IPS-20b (cell line): ENCODE measurements around the gene COX4I2.
"Not testable (repeated sequence)": the region's sequence is repeated elsewhere in the genome, so short reads cannot be mapped to it uniquely, and the experiment has no call there.

ENCODE experiments used
- H3K27ac ChIP-seq: one replicate; pipeline ENCODE4 v1.5.1; 2013; ENCODE audit warnings: low read length
- H3K27me3 ChIP-seq: 2 replicates; pipeline ENCODE4 v1.6.1; 2013; ENCODE audit warnings: mild to moderate bottlenecking, low read length, inconsistent platforms; ENCODE audit not compliant: insufficient read depth
- H3K36me3 ChIP-seq: 2 replicates; pipeline ENCODE4 v1.6.1; 2013; ENCODE audit warnings: low read depth, mild to moderate bottlenecking, inconsistent platforms, low read length, moderate library complexity; ENCODE audit not compliant: insufficient read depth
- H3K4me1 ChIP-seq: 2 replicates; pipeline ENCODE4 v1.6.1; 2013; ENCODE audit warnings: mild to moderate bottlenecking, control low read depth, inconsistent platforms, low read length, moderate library complexity; ENCODE audit not compliant: insufficient read depth
- H3K4me3 ChIP-seq: 2 replicates; pipeline ENCODE4 v1.5.1; 2013; ENCODE audit warnings: mild to moderate bottlenecking, low read length, inconsistent platforms
- H3K9ac ChIP-seq: 2 replicates; pipeline ENCODE4 v1.6.1; 2013; ENCODE audit warnings: low read depth, mild to moderate bottlenecking, inconsistent platforms, low read length, moderate library complexity
- H3K9me3 ChIP-seq: 2 replicates; pipeline ENCODE4 v1.6.1; 2013; ENCODE audit warnings: mild to moderate bottlenecking, low read depth, low read length, inconsistent platforms; ENCODE audit not compliant: insufficient read depth

The COX4I2 gene

DNA sequence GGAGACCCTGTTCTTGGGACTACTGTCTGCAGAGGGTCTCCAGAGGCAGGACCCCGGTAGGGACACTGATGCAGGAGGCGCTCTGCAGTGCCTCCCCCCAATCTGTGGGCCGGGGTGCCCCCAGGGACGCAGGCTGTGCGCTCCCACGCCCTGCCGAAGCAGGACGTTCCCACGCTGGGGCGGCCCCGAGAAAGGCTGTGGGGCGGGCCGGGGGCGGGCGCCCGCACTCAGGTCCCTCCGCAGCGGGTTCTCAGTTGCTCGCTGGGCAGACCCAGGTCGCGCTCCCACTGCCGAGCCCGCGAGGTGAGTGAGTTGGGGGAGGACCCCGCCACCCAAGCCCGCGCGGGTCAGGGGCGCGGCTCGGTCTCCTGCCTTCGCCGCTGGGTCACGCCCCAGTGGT is at the start of gene COX4I2:
TSS of gene COX4I2 (plus strand) at position 253 of the 400 bp plus-strand sequence. CDS start 1,106 bp downstream, outside the sequence.
- H3K9me3 ChIP-seq, result no peaks in the 10 kb centered on the region
- H3K27ac ChIP-seq, result no peak within 1 kb of the TSS
- no peak within 1 kb of the TSS for H3K4me3 ChIP-seq
- H3K27me3 ChIP-seq, result no peaks in the 10 kb centered on the region
- H3K9ac ChIP-seq, result no peak within 1 kb of the TSS
- no peaks in the 10 kb centered on the region for H3K36me3 ChIP-seq
- no peaks in the 10 kb centered on the region for H3K4me1 ChIP-seq

DNA sequence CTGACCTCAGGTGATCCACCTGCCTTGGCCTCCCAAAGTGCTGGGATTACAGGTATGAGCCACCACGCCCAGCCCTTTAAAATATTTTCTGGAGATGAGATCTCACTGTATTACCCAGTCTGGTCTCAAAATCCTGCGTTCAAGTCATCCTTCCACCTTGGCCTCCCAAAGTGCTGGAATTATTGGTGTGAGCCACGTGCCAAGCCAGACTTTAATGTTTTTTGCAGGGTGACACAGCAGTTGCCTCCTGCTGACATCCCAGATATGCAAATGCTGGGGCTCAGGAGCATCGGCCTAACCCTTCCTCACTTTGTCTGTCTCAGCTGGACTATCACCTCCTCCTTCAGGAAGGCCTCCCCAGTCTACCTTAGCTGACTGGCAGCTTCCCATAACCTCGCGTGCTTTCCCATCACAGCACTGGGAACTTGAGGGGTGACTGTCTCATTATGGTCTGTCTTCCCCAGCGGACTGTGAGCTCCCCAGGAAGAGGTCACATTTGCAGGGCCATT is 46.9 kb upstream of the COX4I2 start:
- H3K27ac ChIP-seq, result peak overlapping the region; percentile 3

DNA sequence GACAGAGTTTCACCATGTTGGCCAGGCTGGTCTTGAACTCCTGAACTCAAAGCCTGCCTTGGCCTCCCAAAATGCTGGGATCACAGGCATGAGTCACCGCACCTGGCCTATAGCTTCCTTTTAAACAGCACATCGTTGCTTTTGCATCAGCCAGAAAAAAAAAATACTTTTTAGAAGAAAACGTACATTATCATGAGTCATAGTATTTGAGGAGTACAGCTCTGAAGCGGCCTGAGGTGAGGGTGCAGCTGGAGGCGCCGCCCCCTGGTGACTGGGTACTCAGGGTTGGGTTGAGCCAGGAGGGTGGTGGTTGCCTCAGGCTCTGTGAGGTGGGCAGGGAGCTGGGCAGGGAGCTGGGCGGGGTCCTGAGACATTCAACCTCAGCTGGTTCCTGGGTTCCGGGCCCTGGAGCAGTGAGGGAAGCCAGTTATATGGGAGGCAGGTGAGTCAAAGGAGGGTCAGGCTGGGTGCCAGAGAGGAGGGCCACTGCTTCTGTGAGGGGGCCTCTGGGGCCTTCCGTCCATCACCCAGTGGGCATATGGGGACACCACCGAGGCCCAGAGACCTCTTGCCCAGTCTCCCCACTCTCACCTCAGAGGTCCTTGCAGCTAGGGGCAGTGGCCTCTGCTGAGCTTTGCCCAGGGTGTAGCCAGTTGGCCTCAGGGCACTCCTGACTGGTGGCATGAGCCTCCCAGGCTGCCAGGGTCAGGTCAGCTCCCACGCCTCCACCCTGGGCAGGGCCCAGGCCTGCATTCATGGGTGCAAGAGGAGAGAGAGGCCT is 44.3 kb upstream of the COX4I2 start:
- Histone ChIP-seq H3K9ac (no peak overlapping the region), H3K9me3 (no peaks in the 10 kb centered on the region), H3K4me1 (peaks cover 23% of the 10 kb centered on the region), H3K27ac (no peak overlapping the region), H3K4me3 (no peak overlapping the region), H3K36me3 (no peaks in the 10 kb centered on the region), H3K27me3 (peaks cover 5% of the 10 kb centered on the region; the same call in 1 of the 2 replicates)

More for the DNA sequence above, 46.9 kb upstream of the COX4I2 start:
- H3K9me3 ChIP-seq, result no peaks in the 10 kb centered on the region
- H3K9ac ChIP-seq, result peak overlapping the region; percentile 37; the same call in 1 of the 2 replicates
- no peak overlapping the region for H3K4me3 ChIP-seq
- H3K36me3 ChIP-seq, result no peaks in the 10 kb centered on the region
- peaks cover 33% of the 10 kb centered on the region for H3K4me1 ChIP-seq
- peaks cover 21% of the 10 kb centered on the region for H3K27me3 ChIP-seq

DNA sequence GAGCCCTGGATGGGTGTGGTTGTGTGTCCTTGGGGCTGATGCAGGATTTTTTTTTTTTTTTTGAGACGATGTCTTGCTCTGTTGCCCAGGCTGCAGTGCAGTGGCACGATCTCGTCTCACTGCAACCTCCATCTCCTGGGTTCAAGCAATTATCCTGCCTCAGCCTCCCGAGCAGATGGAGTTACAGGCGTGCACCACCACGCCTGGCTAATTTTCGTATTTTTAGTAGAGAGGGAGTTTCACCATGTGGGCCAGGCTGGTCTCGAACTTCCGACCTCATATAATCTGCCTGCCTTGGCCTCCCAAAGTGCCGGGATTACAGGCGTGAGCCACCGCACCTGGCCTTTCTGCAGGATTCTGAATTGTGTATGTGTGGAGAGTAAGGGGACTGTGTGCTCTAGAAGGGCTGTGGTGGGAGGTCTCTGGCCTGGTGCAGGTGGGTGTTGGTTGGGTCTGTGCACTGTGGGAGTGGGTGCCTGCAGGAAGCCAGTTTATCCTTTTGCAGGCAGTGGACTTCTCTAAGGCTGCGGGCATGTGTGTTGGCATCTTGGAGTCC is 43.6 kb upstream of the COX4I2 start:
- Histone ChIP-seq H3K4me3 (no peak overlapping the region), H3K4me1 (peaks cover 22% of the 10 kb centered on the region), H3K36me3 (no peaks in the 10 kb centered on the region), H3K27ac (no peak overlapping the region), H3K27me3 (no peaks in the 10 kb centered on the region), H3K9me3 (no peaks in the 10 kb centered on the region), H3K9ac (peak overlapping the region; percentile 64; the same call in 1 of the 2 replicates)

- H3K4me1 ChIP-seq, result peaks cover 22% of the 10 kb centered on the region
- H3K9ac ChIP-seq, result peak overlapping the region; percentile 64; the same call in 1 of the 2 replicates
- H3K27me3 ChIP-seq, result no peaks in the 10 kb centered on the region
- no peaks in the 10 kb centered on the region for H3K36me3 ChIP-seq
- H3K4me3 ChIP-seq, result peak overlapping the region; percentile 16; the same call in 1 of the 2 replicates
- H3K9me3 ChIP-seq, result no peaks in the 10 kb centered on the region
- peak overlapping the region; percentile 68 for H3K27ac ChIP-seq
Measured at GRCh38 chr20:31594558-31595379, 42.9 kb upstream of the COX4I2 start.

- H3K4me3 ChIP-seq, result peak overlapping the region; percentile 16; the same call in 1 of the 2 replicates
- H3K9me3 ChIP-seq, result no peaks in the 10 kb centered on the region
- H3K4me1 ChIP-seq, result peaks cover 22% of the 10 kb centered on the region
- H3K9ac ChIP-seq, result peak overlapping the region; percentile 64; the same call in 1 of the 2 replicates
- H3K27me3 ChIP-seq, result no peaks in the 10 kb centered on the region
- no peaks in the 10 kb centered on the region for H3K36me3 ChIP-seq
- H3K27ac ChIP-seq, result peak overlapping the region; percentile 68
Measured at GRCh38 chr20:31595380-31595653, 42.4 kb upstream of the COX4I2 start.

- no peaks in the 10 kb centered on the region for H3K27me3 ChIP-seq
- H3K36me3 ChIP-seq, result no peaks in the 10 kb centered on the region
- H3K9ac ChIP-seq, result peak overlapping the region; percentile 64
- H3K9me3 ChIP-seq, result no peaks in the 10 kb centered on the region
- peaks cover 22% of the 10 kb centered on the region for H3K4me1 ChIP-seq
- no peak overlapping the region for H3K4me3 ChIP-seq
- H3K27ac ChIP-seq, result peak overlapping the region; percentile 68
Measured at GRCh38 chr20:31595654-31596411, 41.9 kb upstream of the COX4I2 start.

GRCh38 chr20:31596412-31596715 is 41.3 kb upstream of the COX4I2 start:
- Histone ChIP-seq H3K9ac (peak overlapping the region; percentile 55), H3K27ac (peak overlapping the region; percentile 40)
- H3K36me3 ChIP-seq, result not testable (repeated sequence)

DNA sequence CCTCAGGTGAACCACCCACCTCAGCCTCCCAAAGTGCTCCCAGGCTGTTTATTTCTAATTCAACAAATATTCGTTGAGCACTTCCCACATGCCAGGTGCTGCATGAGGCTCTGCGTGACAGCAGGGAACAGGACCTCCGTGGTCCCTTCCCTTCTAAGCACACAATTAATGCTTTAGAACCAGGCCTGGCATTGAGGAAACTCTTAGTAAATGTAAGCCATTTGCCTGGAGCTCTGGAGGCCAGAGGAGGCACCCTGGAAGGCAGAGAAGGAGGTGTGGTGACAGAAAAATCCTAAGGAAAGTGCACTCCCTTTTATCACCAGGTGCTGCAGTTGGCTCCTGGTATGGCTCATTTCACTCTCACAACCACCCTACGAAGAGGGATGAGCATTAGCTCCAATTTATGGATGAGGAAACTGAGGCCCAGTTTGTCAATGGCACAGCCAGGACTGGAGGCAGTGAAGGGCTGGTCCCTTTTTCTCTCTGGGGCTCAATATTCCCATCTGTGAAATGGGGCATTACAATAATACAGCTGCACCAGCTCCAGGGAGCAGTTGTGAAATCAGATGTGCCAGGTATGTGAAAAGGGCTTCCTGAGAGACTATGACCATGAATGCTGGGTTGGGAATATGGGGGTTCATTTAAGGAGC is 40.8 kb upstream of the COX4I2 start:
- Histone ChIP-seq H3K4me3 (no peak overlapping the region), H3K4me1 (peaks cover 15% of the 10 kb centered on the region), H3K9ac (no peak overlapping the region), H3K9me3 (no peaks in the 10 kb centered on the region), H3K27me3 (no peaks in the 10 kb centered on the region), H3K27ac (no peak overlapping the region), H3K36me3 (no peaks in the 10 kb centered on the region)

More at GRCh38 chr20:31596412-31596715, 41.3 kb upstream of the COX4I2 start:
- peaks cover 16% of the 10 kb centered on the region for H3K4me1 ChIP-seq
- not testable (repeated sequence) for H3K9me3 ChIP-seq, H3K4me3 ChIP-seq, H3K27me3 ChIP-seq

GRCh38 chr20:31597481-31597855 is 40.2 kb upstream of the COX4I2 start:
- peaks cover 15% of the 10 kb centered on the region for H3K4me1 ChIP-seq
- H3K27ac ChIP-seq, result no peak overlapping the region
- H3K9ac ChIP-seq, result no peak overlapping the region

GRCh38 chr20:31602431-31602778 is 35.3 kb upstream of the COX4I2 start:
- H3K9ac ChIP-seq, result no peak overlapping the region
- peaks cover 9% of the 10 kb centered on the region for H3K36me3 ChIP-seq
- no peak overlapping the region for H3K4me3 ChIP-seq
- H3K9me3 ChIP-seq, result no peaks in the 10 kb centered on the region
- no peak overlapping the region for H3K27ac ChIP-seq
- H3K27me3 ChIP-seq, result no peaks in the 10 kb centered on the region
- H3K4me1 ChIP-seq, result peaks cover 12% of the 10 kb centered on the region; the same call in 1 of the 2 replicates

More at GRCh38 chr20:31597481-31597855, 40.2 kb upstream of the COX4I2 start:
- Histone ChIP-seq H3K27me3 (no peaks in the 10 kb centered on the region), H3K36me3 (no peaks in the 10 kb centered on the region), H3K4me3 (no peak overlapping the region), H3K9me3 (no peaks in the 10 kb centered on the region)
